Measurements from ENCODE around the gene SLC35B2.

SLC35B2 gene

DNA sequence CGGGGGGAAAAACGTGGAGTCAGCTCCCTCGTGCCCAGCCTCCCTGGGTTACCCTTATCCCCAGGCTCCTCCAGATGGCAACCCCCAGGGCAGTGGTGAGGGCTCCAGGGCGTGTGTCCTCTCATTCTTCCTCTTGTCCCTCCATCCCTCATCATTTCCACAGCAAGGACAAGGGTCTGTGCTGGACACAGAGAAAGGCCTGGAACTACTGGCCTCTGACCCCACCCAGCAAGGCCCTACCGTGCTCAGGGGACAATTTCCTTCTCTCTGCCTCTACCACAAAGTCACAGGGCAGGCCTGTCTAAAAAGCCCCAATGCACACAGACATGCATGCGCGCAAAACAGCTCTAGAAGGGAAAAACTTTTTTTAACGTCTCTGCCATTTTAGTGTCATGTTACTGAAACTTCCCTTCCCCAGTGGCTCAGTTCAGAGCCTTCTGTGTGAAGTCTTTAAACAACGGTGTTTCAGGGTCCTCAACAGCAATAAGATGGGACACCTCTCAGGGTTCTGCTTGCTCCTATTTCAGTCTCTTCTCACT lies 1.1 kb upstream of the SLC35B2 start:
- TF ChIP-seq GATA2 (IDR thresholded peaks at IDR 0.05; ENCODE audit: low read depth, low read length): no peak
- TF ChIP-seq GATA3 (IDR thresholded peaks at IDR 0.05; ENCODE audit: low read depth, low read length): no peak

GRCh38 chr6:44257753-44258324 lies 511 bp upstream of the SLC35B2 start:
- no peak for TF ChIP-seq GATA3 (IDR thresholded peaks at IDR 0.05; ENCODE audit: low read depth, low read length)
- TF ChIP-seq GATA2 (IDR thresholded peaks at IDR 0.05; ENCODE audit: low read depth, low read length): no peak

GRCh38 chr6:44256775-44257024 lies 628 bp downstream of the SLC35B2 start:
- TF ChIP-seq GATA3 (IDR thresholded peaks at IDR 0.05; ENCODE audit: low read depth, low read length) (no peak), GATA2 (IDR thresholded peaks at IDR 0.05; ENCODE audit: low read depth, low read length) (no peak)

GRCh38 chr6:44255871-44256774 lies 1.2 kb downstream of the SLC35B2 start:
- TF ChIP-seq GATA2 (IDR thresholded peaks at IDR 0.05; ENCODE audit: low read depth, low read length) (no peak), GATA3 (IDR thresholded peaks at IDR 0.05; ENCODE audit: low read depth, low read length) (no peak)

DNA sequence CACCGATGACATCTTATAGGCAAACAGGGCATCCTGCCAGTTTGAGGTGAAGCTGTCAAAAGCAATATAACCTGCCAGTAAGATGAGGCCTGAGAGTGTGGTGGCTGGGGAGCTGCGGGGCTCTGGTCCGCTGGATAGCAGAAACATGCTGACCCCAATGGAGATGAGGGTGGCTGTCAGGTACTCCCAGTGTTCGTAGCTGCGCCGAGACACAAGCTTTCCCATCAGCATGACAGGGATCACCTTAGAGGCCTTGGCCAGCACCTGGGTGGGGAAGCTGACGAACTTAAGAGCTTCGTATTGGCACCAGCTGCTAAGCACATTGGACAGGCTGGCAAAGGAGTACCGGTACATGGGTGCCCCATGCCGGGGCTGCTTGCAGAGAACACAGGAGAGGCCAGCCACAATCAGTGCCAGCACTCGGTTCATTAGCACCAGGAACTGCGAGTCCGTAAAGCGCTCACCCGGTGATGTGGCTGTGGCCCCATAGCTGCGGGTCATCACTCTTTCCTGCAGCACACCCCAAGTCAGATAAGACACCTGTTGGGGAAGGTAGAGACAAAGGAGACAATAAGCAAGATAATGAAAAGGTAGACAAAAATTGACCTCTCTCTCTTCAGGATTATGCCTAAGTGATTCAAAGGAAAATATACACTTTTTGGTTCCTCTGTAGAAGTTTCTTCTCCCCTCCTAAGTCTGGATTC lies 2.1 kb downstream of the SLC35B2 start:
- no peak for TF ChIP-seq GATA3 (IDR thresholded peaks at IDR 0.05; ENCODE audit: low read depth, low read length)
- TF ChIP-seq GATA2 (IDR thresholded peaks at IDR 0.05; ENCODE audit: low read depth, low read length): no peak

GRCh38 chr6:44254191-44255104 lies 2.9 kb downstream of the SLC35B2 start:
- TF ChIP-seq GATA3 (IDR thresholded peaks at IDR 0.05; ENCODE audit: low read depth, low read length) (no peak), GATA2 (IDR thresholded peaks at IDR 0.05; ENCODE audit: low read depth, low read length) (no peak)

DNA sequence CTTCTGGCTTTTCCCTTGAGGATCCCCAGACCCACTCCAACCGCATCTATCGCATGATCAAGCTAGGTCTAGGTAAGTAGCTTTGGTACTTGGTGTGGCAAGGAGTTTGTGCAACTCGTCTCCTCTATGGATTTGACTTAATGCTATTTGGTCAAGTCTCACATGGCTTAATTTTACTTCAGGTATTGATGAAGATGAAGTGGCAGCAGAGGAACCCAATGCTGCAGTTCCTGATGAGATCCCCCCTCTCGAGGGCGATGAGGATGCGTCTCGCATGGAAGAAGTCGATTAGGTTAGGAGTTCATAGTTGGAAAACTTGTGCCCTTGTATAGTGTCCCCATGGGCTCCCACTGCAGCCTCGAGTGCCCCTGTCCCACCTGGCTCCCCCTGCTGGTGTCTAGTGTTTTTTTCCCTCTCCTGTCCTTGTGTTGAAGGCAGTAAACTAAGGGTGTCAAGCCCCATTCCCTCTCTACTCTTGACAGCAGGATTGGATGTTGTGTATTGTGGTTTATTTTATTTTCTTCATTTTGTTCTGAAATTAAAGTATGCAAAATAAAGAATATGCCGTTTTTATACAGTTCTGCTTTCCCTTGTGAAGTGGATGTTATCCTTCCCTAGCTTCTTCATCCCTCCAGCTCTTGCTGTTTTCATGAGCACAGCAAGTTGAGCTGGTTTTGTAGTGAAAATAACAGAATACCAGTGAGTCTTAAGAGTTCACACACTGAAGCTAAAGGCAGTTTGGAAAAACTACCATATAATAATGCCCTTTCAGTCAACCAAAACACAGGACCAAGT lies 3.8 kb downstream of the SLC35B2 start:
- TF ChIP-seq GATA3 (IDR thresholded peaks at IDR 0.05; ENCODE audit: low read depth, low read length) (no peak), GATA2 (IDR thresholded peaks at IDR 0.05; ENCODE audit: low read depth, low read length) (no peak)

DNA sequence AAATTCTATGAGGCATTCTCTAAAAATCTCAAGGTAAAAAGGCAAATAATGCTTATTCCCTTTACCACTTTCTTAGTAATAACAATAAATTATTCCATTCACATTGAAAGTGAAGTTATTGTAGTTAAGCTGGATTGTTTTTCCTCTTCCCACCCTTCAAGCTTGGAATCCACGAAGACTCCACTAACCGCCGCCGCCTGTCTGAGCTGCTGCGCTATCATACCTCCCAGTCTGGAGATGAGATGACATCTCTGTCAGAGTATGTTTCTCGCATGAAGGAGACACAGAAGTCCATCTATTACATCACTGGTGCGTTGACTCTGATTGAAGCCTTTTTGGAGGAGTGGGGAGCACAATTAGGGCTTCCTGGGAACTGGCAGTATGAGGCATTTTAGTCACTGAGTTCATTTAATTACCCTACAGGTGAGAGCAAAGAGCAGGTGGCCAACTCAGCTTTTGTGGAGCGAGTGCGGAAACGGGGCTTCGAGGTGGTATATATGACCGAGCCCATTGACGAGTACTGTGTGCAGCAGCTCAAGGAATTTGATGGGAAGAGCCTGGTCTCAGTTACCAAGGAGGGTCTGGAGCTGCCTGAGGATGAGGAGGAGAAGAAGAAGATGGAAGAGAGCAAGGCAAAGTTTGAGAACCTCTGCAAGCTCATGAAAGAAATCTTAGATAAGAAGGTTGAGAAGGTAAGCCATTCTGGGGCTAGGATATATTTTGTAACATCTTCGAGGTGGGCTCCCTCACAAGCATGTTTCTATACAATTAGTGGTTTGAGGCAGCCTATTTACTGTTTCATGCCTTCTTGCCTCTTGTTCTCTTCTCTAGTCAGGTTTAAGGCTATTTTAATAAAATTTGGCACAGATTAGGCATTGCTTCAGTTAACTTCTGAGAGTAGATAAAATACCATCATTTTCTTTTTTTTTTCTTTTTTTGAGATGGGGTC lies 5.5 kb downstream of the SLC35B2 start:
- no peak for TF ChIP-seq GATA2 (IDR thresholded peaks at IDR 0.05; ENCODE audit: low read depth, low read length)
- TF ChIP-seq GATA3 (IDR thresholded peaks at IDR 0.05; ENCODE audit: low read depth, low read length): no peak

DNA sequence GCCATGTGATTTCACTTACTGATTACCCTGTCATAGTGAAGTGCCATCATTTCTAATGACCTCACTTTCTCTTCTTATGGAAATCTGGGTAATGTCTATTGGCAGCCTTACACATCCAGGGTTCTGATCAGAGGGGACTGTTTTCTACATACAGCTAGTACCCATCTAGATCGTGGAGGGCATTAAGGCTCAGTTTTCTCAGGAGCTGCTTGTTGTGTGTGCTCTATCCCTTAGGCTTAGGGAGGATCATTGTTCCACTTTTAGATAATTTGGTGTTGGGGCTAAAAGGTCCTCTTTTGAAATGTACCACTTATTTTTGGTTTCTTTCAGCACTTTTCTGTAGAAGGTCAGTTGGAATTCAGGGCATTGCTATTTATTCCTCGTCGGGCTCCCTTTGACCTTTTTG lies 6.6 kb downstream of the SLC35B2 start:
- TF ChIP-seq GATA3 (IDR thresholded peaks at IDR 0.05; ENCODE audit: low read depth, low read length): no peak
- TF ChIP-seq GATA2 (IDR thresholded peaks at IDR 0.05; ENCODE audit: low read depth, low read length): no peak

- TF ChIP-seq GATA2 (IDR thresholded peaks at IDR 0.05; ENCODE audit: low read depth, low read length) (no peak), GATA3 (IDR thresholded peaks at IDR 0.05; ENCODE audit: low read depth, low read length) (no peak)
Measured at GRCh38 chr6:44250067-44250717, 7.1 kb downstream of the SLC35B2 start.

- TF ChIP-seq GATA3 (IDR thresholded peaks at IDR 0.05; ENCODE audit: low read depth, low read length) (no peak), GATA2 (IDR thresholded peaks at IDR 0.05; ENCODE audit: low read depth, low read length) (no peak)
Measured at GRCh38 chr6:44249082-44249748, 8.1 kb downstream of the SLC35B2 start.
